ENCODE data around the gene BCL11A. TPM values are rescaled to one million over a fixed set of nuclear protein-coding genes. Genes with fewer than 3 reads are reported as not detected.

Gene BCL11A
- total RNA-seq, 1 donor from 2014 or later = 0.40 TPM

GRCh38 chr2:60546756-60547420, 6.6 kb downstream of the BCL11A start:
- DNase-seq (ENCODE audit: low read depth in 2 of 2) = no peak

DNA sequence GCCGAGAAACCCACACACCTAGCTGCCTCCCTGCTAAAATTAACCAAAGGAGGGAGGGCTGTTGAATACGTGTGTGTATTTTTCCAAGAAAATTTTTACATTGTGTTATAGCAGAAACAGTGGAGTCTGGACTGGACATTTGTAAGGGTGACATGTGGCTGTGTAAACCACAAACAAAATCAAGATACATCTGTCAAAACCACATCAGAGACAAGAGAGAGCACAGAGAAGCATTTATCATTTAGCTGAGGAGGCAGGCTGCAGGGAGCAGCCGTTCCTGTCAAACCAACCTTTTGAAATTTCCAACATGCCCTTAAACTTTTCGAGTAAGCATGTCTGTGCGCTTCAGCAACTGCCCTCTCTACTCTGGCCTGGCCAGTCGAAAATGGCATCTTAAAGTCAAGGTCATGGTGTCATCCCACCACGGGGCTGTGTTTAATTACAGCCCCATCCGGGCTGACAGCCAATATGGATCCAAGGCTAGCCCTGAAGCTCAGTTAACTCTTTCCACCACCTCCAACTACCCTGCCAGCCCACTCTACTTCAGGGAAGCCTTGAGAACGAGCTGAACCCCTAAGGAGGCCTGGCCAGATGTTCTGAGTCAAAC, 8.4 kb downstream of the BCL11A start:
- DNase-seq (ENCODE audit: low read depth in 2 of 2) = no peak

DNA sequence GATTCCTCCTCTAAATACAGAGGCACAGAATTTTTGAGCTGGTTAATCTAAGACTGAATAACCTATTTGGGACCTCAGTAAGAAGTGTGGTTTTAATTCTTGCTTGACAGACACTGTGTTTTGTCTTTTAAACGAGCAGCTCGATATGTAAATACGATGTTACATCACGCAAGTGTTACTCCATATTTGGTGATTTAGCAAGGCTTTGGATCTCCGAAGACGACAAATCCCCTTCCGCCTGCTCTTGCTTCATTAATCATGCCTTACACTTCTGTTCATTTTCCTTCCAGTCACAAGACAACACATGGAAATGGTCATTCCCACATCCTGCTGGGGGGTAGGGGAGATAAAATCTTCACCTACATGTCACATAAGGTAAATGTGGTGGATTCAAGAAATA, 9.4 kb downstream of the BCL11A start:
- no peak for DNase-seq (ENCODE audit: low read depth in 2 of 2)

DNA sequence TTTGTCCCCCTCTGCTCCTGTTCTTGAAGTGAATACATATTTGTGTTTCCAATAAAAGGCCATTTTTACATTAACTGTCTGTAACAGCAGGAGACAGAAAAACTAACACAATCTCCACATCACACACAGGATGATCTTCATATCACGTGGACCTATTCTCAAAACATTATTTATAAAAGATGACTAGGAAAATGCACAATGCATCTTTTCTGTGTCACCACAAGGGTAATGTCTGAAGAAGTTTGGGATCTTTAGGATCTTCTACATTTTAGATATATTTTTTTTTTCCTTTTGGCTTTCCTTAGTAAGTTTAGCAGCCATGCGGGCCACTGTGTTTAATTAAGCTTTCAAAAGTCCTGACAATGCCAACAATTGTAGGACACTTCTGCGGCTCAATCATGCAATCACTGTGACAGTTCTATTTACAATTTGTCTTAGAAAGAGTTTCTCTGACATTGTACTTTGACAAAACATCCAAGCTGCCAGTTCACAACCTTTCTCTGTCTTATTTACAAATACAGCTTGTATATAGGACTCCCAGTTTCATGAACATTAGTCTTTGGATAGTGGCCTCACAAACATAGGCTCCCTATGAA, 12.3 kb downstream of the BCL11A start:
- no peak for DNase-seq (ENCODE audit: low read depth in 2 of 2)

DNA sequence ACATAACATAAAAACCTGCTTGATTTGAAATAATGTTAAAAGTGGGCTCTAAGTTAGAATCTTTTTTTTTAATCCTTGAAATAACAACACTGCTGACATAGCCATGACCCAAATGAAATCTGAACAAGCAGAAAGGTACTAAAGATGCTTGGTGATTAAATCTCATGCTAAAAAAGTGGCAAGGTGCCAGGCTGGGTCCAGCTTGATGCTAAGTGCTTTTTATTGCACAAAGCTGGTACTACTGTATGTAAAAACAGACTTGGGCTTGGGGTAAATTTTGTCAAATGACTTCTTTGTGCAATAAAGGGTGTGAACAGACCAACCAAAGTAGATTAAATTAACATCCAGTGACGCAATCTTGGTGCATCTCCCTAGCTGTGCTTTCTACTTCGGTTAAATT, 13.4 kb downstream of the BCL11A start:
- DNase-seq (ENCODE audit: low read depth in 2 of 2) = no peak

- no peak for DNase-seq (ENCODE audit: low read depth in 2 of 2)
Observed at GRCh38 chr2:60539140-60539539, 14.3 kb downstream of the BCL11A start.

- no peak for DNase-seq (ENCODE audit: low read depth in 2 of 2)
Observed at GRCh38 chr2:60538101-60538500, 15.4 kb downstream of the BCL11A start.

DNA sequence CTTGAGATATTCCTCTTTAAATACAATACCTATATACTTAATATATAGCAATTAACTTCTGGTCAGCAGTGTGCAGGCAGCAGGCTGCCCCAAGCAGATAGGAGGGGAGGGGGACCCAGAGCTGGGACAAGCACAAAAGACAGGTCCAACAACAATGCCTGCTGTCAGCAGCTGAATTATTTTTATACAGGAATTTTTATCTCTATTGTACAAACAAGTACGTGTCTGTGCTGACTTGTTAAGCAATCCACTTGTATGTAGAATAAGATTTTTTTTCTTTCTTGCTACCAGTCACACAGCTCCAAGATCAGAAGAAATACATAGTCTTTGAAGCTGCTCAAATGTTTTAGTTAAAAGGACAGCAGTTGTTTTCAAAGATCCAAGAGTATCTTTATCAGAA, 16.7 kb downstream of the BCL11A start:
- no peak for DNase-seq (ENCODE audit: low read depth in 2 of 2)

DNA sequence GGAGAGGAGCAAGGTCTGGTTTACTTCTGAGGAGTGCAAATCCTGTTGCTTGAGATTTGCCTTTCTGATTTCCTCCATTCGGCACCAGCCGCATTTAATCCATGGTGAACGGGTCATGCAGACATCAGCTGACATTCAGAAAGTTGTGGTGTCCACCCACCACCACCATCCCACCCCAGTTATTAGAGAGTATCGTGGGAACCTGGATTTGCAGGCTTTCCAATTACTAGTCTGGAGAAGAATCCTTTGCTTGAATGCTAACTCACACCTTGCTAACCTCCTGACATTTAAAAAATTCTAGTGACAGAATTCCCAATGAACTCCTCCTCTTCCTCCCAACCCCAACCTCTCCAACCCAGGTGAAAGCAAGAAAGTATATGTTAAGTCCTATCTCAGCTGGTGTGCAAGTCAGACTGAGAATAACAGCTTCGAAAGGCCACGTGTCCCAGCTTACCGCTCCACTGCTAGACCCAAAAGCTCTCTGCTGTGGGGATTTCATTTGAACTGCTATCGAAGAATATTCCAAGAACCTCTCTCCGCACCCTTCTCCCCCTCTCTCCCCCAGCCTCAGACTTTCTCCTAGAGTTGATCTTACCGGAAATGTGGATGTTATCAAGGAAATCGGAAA, 17.7 kb downstream of the BCL11A start:
- no peak for DNase-seq (ENCODE audit: low read depth in 2 of 2)

DNA sequence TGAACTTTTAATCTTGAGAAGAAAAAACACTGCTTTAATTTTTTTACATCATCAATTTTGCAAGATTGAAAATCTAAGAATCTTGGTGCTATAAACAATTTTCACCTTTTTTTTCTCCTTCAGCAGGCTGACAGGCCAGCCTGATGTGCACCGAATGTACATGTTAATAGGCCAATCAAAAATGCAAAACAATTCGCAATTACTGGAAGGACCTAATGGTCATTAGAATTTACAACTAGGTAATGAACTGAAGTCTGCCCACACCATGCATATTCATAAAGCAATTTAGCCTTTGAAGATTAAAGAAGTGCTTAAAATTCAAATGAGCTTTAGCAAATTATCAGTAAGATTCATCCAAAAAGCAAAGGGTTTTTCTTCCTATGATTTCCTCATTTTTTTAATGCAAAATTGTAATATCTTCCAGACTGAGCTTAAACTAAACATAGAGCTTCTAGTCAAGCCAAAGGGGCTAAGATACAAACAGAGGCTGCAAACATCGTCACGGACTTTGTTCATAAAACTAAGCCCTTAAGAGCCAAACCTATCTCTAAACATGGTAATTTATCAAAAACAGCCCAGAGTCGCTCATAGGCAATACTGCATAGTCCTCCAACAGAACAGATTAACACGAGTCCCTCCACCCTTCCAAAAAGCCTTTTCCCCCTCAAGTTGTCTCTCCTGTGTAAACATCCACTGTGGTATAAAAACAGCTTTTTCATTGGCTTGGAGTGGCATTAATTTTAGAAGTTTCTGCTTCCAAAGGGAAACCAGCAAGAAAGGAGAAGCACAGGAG, 18.4 kb downstream of the BCL11A start:
- no peak for DNase-seq (ENCODE audit: low read depth in 2 of 2)

DNA sequence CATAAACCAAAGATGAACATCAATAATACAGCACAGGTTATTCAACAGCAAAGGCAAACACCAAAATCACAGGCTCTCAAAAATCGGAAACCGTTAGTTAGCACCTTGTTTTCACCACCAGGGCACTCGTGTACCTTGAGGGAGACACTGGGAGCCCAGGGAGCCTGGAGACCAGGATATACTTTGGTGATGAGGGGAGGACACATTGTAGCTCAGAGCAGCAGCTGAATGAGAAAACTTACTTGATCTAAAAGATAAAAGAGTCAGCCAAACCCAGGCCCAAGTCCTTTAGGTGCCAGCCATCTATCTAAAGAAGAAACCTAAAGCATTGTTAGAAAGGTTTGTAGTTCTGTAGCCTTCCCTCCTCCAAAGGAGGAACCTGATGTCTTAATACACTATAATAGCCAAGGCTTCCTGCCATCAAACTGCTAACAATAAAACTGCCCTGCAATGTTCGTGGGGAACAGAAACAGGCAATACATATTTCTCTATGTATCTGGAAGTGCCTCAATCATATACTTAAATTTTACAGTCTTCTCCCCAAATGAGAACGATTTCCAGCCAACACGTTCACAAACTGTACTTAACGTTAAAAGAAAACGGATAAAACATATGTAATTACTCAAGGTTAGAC, 19.3 kb downstream of the BCL11A start:
- DNase-seq (ENCODE audit: low read depth in 2 of 2) = no peak

DNA sequence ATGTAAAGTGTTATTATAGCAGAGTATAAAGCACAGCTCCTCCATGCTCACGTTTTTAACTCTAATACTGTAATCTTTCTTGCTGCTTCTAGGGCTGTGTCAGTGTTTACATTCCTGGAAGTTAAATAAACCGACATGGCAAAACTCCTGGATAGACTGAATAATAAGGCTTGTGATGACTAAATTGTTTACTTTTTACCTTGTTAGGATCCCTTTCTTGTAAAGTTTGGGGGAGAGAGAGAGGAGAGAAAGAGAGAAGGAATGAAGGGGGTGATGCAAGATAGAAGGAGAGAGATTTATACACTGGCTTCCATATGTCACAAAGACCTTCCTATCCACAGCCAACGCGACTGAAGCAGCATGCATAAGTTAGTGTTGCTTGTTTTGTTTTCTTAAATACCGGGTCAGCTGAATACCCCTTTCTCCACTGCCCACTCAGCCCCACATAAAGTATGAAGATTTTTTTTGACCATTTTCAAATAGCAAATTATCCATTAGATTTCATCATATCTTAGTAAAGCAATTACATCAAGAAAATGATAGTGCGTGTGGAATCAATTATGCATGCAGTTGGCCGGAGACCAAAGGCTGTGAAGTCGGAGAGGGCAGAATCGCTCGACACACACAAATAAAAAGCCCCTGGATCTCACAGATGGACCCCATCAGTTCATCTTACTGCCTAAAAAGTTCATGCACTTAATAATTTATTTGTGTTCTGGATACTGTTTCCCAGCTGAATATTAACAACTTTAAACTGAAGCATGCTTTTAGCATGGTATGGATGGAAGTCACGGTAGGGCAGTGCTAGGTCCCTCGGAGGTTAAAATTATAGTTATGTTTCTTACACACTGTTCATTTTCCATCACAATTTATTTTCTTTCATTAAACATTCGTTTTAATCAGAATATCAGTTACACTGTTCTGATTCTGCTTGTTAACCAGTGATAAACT, 20.1 kb downstream of the BCL11A start:
- DNase-seq (ENCODE audit: low read depth in 2 of 2) = no peak

DNA sequence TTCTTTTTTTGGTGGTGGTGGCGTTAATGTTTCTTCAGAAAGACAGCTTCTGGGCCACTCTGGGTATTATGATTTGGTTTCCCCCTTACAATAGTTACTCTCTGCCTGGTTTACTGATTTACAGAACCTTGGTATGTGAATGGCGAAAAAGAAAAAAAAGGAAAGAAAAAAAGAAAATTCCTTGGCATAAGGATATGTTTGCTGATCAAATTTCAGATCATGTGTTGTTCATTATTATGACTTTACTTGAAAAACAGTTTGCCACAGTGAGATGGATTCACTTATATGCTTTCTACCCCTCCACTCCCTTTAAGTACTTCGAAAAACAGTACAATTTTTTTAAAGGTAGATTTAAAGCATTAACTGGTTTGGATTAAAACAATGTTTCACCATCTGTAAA, 21.0 kb downstream of the BCL11A start:
- DNase-seq (ENCODE audit: low read depth in 2 of 2) = no peak

- DNase-seq (ENCODE audit: low read depth in 2 of 2) = no peak
Observed at GRCh38 chr2:60531701-60532133, 21.7 kb downstream of the BCL11A start.

GRCh38 chr2:60530660-60531281, 22.7 kb downstream of the BCL11A start:
- DNase-seq (ENCODE audit: low read depth in 2 of 2) = peak in 1 of 2 donors; percentile 32

- DNase-seq (ENCODE audit: low read depth in 2 of 2) = no peak
Observed at GRCh38 chr2:60529785-60530627, 23.4 kb downstream of the BCL11A start.

GRCh38 chr2:60529136-60529784, 24.2 kb downstream of the BCL11A start:
- no peak for DNase-seq (ENCODE audit: low read depth in 2 of 2)

DNA sequence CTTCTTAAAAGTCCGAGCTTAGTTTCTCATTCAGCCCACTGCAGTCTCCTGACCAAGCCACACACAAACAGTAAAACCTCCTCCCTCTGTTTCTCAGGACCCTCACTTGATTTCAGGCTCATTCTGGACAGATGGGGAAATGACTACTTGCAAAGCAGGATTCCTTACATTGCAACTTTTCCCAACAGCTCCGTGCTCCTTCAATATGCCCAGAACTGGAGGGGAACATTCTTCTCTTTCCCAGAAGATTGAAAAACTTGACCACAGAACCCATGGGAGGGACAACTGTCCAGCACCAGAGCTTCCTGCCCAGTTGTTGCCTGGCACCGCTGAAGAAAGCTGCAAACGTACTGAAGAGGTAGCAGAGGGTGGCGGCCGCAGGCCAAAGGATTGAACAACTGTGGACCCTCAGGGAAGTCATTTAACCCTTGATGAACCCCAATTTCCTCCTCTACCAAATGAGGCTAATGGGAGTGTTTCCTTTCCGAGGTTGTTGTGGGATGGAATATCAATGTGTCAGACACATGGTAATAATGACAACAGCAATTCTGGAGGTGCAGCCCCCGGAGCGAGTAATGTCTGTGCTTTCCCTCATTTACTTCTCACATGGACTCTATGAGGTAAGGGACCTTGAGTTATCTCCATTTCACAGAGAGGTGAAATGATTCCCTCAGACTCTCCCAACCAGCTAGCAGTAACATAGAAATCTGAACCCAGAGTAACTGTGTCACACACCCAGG, 25.0 kb downstream of the BCL11A start:
- no peak for DNase-seq (ENCODE audit: low read depth in 2 of 2)

All from lung microvascular endothelial cell (primary cell).